8988T (cell line): ENCODE results near the gene DSG2.
"Not testable (repeated sequence)": the region's sequence is repeated elsewhere in the genome, so short reads cannot be mapped to it uniquely, and the experiment has no call there.

Experiments
- DNase-seq: peaks from one replicate; pipeline ENCODE4 v3.0.0; 2011

DSG2 gene

DNA sequence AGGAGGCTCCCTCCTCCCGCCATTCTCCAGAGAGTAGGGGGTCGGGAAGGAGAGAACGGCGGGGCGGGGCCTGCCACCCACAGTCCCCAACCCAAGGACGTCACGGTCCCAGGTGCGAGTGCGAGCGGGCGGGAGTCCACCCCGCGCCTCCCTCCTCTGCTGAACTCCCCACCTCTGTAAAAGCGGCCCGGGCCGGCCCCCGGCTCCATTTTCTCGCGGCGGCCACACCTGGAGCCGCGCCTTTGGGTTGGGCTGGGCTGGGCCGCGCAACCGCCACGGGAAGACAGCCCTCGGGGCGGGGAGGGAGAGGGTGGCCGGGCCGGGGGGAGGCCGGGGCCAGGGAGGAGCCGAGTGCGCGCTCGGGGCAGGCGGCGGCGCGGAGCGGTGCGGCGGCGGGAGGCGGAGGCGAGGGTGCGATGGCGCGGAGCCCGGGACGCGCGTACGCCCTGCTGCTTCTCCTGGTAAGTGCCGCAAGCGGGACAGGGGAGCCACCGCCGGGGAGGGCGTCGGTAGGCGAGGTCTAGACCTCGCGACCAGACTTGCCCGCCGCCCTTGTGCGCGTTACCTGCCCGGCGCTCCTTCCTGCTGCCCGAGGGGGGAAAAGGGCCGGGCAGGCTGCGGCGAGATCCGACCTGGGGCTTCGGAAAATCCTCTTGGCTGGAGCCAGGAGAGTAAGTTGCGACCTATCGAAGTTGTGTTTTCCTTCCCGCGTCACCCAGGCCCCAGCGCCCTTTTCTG lies at the start of gene DSG2:
DSG2 (plus strand) TSS at position 342 of the 738 bp plus-strand sequence; CDS start at position 417, 75 bp downstream.
- peak; percentile 74 for DNase-seq

DNA sequence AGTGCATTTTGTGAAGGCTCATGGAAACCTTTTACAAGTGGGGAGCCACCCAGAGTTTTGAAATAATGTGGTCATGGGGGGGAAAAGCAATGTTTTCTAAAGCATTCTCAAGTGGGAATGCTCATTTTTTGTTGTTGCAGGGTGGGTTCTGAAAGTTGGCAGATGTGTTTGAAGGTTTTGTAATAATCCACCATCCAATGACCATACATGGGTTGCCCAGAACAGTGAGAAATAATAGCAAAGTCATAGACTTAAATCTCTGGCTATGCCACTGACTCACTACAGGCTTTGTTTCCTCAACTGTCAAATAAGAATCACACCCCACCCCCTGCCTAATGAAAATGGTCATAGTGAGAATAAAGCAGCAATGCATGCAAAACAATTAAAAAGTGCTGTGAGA lies 47.6 kb upstream of the DSG2 start:
- DNase-seq: no peak

GRCh38 chr18:31451625-31452024 lies 46.4 kb upstream of the DSG2 start:
- no peak for DNase-seq

DNA sequence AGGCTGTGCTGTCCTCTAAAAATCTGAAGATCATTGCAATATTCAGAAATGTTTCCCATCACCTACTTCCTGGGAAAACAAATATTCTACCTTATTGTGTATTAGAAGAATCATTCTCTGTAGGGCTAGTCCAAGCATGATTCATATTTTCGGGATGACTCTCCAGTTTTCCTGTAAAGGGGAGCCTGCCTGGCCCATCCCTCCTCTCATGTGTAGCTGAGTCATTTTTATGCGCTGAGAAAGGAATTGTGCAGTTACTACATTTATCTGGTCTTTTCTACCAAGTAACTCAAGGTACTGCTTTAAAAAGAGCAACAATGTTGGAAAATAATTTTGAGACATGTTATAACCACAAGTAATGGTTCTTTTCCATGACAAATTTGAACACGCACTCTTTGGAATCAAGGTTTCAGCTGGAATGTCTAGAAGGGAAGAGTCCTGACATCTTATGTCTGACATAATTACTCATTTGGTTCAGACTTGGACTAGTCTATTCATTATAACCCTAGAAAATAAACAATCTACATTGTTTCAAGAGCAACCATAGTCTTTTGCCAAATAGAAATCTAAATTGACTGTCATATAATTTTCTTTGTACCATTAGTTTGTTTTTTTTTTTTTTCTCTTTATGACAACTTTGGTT lies 43.8 kb upstream of the DSG2 start:
- peak; percentile 22 for DNase-seq

DNA sequence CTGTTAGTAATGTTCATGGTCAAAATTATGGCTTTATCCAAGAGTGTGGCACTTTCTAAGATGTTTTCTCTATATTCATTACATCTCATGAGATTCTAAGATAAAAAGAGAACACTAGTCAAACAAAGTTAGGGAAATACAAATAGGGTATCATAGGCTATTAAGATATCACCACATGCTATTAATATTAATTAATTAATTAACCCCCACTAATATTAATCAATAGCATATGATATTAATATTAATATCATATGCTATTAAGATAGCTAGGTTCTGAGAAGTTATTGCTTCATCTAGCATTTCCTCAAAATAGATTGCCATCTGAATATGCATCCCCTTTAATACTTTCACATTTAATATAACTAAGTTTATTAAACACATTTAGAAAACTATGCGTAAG lies 28.3 kb upstream of the DSG2 start:
- no peak for DNase-seq

DNA sequence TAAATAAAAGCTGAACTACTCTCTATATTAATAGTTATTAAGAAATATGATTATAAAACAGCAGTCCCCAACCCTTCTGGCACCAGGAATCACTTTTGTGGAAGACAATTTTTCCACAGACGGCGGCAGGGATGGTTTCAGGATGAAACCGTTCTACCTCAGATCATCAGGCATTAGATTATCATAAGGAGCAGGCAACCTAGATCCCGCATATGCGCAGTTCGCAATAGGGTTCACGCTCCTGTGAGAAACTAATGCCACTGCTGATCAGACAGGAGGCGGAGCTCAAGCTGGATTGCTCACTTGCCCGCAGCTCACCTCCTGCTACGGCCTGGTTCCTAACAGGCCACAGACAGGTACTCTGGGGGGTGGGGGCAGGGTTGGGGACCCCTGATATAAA lies 19.3 kb upstream of the DSG2 start:
- no peak for DNase-seq

DNA sequence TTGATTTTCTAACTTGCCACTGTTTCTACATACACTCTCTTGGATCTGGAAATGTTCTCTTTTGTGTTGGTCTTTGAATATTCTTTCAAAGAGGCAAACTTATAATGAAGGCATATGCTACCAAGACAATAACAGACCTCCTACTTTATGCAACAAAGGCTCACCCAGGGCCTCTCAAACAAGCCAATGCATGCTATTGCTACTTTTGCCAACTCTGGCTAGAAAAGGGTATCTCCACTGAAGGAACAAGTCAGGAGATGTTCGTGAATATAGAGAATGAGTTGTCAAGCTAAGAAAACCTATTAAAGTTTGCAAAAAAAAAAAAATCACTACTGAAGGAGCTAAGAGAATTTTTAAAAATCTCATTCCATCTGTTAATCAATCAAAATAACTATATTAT lies 15.9 kb upstream of the DSG2 start:
- no peak for DNase-seq

GRCh38 chr18:31483396-31483795 lies 14.6 kb upstream of the DSG2 start:
- no peak for DNase-seq

DNA sequence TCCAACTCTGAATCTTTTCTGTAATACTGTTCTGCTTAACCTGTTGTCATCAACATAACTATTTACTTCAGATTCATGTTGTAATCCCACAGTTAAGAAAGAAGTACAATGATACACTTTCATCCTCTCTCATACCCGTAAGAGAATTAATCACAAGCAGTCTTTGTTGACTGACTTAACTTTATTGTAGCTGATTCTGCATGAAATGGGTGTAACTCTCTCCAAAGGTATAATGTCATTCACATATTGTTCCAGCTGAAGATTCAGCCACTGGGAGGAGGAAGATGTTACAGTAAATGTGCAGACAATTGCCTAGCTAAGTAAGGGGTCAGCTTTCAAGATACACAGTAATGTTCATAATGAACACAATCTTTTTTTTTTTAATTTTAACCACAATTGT lies 13.5 kb upstream of the DSG2 start:
- no peak for DNase-seq

DNA sequence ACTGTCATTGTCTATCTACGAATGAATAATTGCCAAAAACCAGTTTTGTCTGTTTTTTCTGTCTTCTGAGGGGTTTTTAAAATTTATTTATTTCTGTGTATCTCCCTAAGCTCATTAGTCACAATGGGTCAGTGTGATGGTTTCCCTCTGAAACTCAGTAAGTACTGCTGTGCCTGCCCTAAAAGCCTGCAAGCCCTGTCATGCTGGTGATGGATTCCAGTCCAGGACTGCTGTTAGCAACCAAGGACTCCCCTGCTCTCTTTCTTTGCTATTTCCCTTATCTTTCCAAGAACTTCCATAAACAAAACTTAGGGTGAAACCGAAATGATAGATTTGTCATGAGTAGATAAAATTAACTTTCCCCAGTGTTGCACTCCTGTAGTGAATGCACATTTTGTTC lies 11.8 kb upstream of the DSG2 start:
- no peak for DNase-seq

GRCh38 chr18:31487246-31488015 lies 10.5 kb upstream of the DSG2 start:
- DNase-seq: peak; percentile 42

GRCh38 chr18:31489311-31489710 lies 8.7 kb upstream of the DSG2 start:
- no peak for DNase-seq

GRCh38 chr18:31490387-31490786 lies 7.6 kb upstream of the DSG2 start:
- DNase-seq: no peak

DNA sequence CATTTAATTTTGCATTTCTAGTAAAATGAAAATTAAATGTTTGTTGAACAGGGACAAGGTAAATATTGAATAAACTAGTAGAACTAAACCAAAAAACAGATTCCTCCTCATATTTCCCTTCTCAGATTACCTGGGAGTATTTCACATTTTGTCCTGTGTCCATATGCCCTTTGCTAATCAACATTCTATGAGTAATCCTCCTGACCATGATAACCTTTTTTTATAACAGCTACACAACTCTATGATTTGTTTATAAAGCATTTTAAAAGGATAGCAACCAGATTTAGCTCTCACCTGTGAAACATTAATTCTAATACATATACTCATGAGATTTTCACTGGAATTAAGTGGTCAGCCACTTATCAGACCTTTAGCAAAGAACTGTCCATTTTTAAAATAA lies 7.1 kb upstream of the DSG2 start:
- DNase-seq: no peak

DNA sequence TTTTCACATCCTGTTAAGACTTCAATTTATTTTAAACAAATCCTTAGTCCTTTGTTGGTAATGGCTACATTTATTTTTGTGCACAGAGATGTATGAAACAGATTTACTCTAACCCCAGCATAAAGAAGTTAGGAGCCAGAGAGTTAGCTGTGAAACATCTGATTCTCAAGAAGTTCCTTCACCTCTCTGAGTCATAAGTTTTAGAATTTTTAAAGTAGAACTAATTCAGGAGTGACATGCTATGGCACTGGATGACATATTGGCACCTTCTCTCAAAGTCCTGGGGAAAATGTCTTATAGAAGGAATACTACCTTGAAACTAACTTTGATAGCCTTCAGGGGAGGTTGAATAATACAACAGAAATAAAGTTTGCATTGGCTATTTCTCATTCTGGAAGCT lies 6.4 kb upstream of the DSG2 start:
- no peak for DNase-seq

DNA sequence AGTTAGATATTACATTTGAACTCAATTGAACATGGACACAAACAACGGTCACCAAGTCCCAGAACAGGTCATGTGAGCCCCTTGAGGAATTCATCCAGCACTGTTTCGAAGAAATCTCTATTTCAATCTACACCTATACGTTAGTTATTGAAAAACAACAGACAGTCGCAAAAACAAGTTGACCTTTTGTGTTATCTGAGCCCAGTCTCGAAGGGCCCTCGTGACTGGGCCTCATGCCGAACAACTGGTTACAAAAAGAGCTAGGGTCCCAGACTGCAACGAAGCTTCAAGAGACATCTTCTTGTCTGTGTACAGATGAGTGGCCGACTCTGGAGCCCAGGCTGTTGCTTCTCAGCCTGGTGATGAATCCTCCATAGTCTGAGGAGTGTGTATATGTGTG lies 5.3 kb upstream of the DSG2 start:
- DNase-seq: no peak

- DNase-seq: no peak
These were observed 4.8 kb upstream of the DSG2 start for GRCh38 chr18:31493171-31493570.

DNA sequence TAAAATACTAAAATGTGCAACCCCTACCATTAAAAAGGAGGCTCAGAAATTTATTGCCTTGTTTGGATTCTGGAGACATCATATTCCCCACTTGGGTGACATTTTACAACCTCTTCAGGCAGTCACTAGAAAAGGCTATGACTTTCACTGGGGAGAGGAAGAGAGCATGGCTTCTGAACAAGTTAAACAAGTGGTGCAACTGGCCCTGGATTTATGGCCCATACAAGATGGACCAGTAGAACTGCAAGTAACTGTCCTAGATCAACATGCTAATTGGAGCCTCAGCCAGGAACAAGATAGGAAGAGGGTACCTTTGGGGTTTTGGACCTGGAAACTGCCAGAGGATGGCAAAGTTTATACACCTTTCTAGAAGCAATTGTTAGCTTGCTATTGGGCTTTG lies 4.0 kb upstream of the DSG2 start:
- DNase-seq: no peak

DNA sequence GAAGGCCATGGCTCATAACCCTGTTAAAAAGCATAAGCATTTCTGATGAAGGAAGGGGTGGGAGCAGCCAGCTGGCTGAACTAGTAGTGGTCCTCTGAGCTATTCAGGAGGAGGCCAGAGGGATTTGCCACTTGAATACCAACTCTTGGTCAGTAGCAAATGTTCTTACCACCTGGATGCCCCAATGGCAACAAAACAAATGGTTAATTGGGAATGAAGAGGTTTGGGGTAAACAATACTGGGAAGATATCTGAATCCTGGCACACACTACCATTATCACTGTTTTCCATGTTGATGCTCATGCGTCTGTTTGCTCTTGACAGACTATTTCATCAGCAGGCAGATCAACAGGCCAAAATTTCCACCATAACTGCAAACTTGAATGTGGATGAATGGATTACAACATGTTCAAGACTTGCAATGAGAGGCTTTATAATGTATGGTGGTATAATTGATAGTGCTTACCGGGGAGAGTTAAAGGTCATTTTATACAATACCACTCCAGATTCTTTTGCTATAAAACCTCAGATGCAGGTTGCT lies 3.2 kb upstream of the DSG2 start:
- not testable (repeated sequence) for DNase-seq

DNA sequence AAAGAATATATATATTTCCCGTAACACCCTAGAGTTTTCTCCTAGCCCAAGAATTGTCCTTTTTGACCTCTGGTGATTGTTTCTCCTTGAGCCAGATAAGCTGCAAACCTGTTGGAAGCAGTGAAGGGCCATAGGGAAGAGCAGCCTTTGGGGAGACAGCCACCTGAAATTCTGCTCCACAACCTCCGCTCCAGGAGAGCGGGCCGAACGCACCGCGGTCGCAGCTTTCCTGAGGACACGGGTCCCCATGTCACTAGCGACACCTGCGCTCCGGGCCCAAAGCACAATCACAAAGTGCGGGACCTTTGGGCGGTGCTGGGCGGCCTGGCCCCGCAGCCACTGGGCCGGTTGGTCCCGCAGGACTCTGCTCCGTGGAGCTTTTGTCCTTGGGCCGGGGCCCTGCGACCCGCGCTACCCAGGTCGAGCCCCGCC lies 557 bp upstream of the DSG2 start:
- DNase-seq: no peak

DNA sequence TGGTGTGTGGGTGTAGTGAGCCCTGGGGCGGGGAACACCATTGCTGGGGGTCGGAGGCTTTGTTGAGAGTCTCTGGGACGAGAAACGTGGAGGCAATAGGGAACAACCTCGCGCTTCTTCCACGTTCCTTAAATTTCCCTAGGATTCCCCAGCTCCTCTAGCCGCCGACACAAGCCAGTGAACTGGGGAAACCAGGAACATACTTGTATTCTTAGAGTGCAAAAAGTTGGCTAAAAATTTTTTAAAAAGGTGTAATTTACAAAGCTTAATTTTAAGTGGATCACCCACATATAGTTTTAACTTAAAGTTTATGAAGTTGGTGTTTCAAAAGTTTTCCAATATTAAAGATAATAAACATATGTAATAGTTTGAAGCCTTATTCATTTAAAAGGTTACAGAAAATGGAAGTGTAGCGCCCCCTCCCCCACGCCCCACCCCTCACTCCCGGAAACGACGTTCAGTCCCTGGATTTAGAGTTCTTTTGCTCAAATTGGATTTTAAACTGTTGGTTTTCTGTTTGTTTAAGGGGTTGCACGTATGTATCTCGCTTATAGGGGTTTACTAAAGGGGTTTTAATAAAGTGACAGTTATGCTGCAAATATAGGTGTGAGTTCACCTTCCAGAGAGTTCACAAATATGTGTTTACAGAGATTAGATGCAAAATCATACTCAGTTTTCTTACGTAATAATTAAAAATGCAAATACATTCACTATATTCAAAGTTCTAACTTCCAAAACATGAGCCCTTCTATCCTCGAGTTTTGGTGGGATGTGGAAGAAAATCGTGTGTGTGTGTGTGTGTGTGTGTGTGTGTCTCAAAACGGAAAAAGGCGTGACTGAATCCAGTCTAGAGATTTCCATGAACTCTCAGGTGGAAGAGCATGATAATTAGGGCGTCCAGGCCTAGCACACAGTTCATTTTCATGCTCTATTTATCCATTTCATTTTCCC lies 872 bp downstream of the DSG2 start:
- DNase-seq: no peak

GRCh38 chr18:31500051-31500688 lies 2.2 kb downstream of the DSG2 start:
- DNase-seq: no peak
